GM12873 (cell line): ENCODE results near the gene WDR54.

Experiments used
- CTCF ChIP-seq: IDR thresholded peaks from 2 replicates; pipeline ENCODE4 v1.5.1; 2012; ENCODE audit warnings: low read depth, mild to moderate bottlenecking, moderate library complexity, low read length, control low read depth; ENCODE audit not compliant: insufficient read depth; ENCODE audit errors: missing control alignments

The WDR54 gene

GRCh38 chr2:74462054-74462785 lies 40.7 kb downstream of the WDR54 start:
- no peak for TF ChIP-seq CTCF

- TF ChIP-seq CTCF = no peak
These were observed 41.2 kb downstream of the WDR54 start for GRCh38 chr2:74462786-74463105.

- TF ChIP-seq CTCF = no peak
These were observed 42.9 kb downstream of the WDR54 start for GRCh38 chr2:74464406-74464805.

- no peak for TF ChIP-seq CTCF
These were observed 50.0 kb downstream of the WDR54 start for GRCh38 chr2:74471332-74472065.

GRCh38 chr2:74472086-74472944 lies 50.8 kb downstream of the WDR54 start, which contains the start of gene MRPL53:
Gene MRPL53, minus strand, starts transcription at chr2:74472680. Its CDS starts 20 bp downstream, at chr2:74472660.
- TF ChIP-seq CTCF = no peak

GRCh38 chr2:74472945-74473258 lies 51.4 kb downstream of the WDR54 start:
- no peak for TF ChIP-seq CTCF

GRCh38 chr2:74474481-74474880 lies 53.0 kb downstream of the WDR54 start:
- no peak for TF ChIP-seq CTCF
